RWPE2 (cell line): ENCODE data around the gene ATP1A2.

ENCODE experiments used
- ATAC-seq: fragments of 200-7000 bp; cut with Tn5 transposase; 3 replicates; pipeline ENCODE4 v1.9.1; 2021; ENCODE audit warnings: low read depth
- DNase-seq: peaks from one replicate; pipeline ENCODE4 v3.0.0-alpha.2; 2020; ENCODE audit warnings: low spot score
- H3K27ac ChIP-seq: fragments of 450-650 bp; 2 replicates; pipeline ENCODE4 v1.5.1; 2017; ENCODE audit warnings: mild to moderate bottlenecking; ENCODE audit not compliant: poor library complexity, severe bottlenecking
- H3K27me3 ChIP-seq: fragments of 250-450 bp; sonication (Bioruptor Pico); 2 replicates; pipeline ENCODE4 v1.5.1; 2021; ENCODE audit warnings: mild to moderate bottlenecking, moderate library complexity; ENCODE audit not compliant: insufficient read depth, poor library complexity, severe bottlenecking
- H3K36me3 ChIP-seq: fragments of 250-450 bp; sonication (Bioruptor Pico); 2 replicates; pipeline ENCODE4 v1.5.1; 2020; ENCODE audit warnings: low read depth, mild to moderate bottlenecking, moderate library complexity
- H3K4me1 ChIP-seq: fragments of 250-450 bp; sonication (Bioruptor Pico); 2 replicates; pipeline ENCODE4 v1.5.1; 2021; ENCODE audit warnings: mild to moderate bottlenecking, moderate library complexity; ENCODE audit not compliant: insufficient read depth, poor library complexity, severe bottlenecking
- H3K4me3 ChIP-seq: fragments of 250-450 bp; sonication (Bioruptor Pico); 2 replicates; pipeline ENCODE4 v1.5.1; 2021; ENCODE audit warnings: mild to moderate bottlenecking, moderate library complexity; ENCODE audit not compliant: severe bottlenecking
- H3K9me3 ChIP-seq: fragments of 250-450 bp; sonication (Bioruptor Pico); 2 replicates; pipeline ENCODE4 v1.5.1; 2021; ENCODE audit warnings: mild to moderate bottlenecking, moderate library complexity; ENCODE audit not compliant: severe bottlenecking
- TF ChIP-seq, protein P1 (sequence below): fragments of 450-650 bp; IDR thresholded peaks from one replicate; pipeline ENCODE4 v1.5.1; 2017; ENCODE audit warnings: mild to moderate bottlenecking, moderate library complexity; ENCODE audit not compliant: poor library complexity, severe bottlenecking

Gene ATP1A2

DNA sequence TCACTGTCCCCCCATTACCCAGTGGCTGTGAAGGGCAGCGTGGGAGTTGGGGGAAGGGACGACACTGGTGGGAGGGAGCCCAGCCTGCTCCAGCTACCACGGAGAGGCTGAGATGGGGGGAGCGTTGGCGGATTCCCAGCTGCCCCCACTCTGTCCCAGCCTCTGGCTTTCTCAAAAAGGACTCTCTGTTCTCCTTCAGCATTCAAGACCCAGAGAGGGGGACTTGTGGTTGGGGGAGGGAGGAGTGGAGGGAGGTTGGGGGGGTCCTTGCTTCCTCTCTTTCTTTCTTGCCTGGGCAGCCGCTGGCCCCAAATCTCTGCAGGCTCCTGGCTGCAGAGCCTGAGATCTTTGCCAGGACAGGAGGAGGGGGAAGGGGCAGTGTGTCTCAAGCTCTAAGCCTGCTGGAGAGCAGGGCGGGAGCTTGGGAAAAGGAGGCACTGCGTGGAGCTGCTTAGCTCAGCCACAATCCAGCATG is 2.2 kb downstream of the ATP1A2 start:
- TF ChIP-seq, protein P1, sequence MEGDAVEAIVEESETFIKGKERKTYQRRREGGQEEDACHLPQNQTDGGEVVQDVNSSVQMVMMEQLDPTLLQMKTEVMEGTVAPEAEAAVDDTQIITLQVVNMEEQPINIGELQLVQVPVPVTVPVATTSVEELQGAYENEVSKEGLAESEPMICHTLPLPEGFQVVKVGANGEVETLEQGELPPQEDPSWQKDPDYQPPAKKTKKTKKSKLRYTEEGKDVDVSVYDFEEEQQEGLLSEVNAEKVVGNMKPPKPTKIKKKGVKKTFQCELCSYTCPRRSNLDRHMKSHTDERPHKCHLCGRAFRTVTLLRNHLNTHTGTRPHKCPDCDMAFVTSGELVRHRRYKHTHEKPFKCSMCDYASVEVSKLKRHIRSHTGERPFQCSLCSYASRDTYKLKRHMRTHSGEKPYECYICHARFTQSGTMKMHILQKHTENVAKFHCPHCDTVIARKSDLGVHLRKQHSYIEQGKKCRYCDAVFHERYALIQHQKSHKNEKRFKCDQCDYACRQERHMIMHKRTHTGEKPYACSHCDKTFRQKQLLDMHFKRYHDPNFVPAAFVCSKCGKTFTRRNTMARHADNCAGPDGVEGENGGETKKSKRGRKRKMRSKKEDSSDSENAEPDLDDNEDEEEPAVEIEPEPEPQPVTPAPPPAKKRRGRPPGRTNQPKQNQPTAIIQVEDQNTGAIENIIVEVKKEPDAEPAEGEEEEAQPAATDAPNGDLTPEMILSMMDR: no peak
- ATAC-seq (no peak), DNase-seq (no peak)
- Histone ChIP-seq H3K4me1 (no peaks in the 10 kb centered on the region), H3K9me3 (no peaks in the 10 kb centered on the region), H3K36me3 (no peaks in the 10 kb centered on the region), H3K27ac (no peak overlapping the region), H3K27me3 (no peaks in the 10 kb centered on the region), H3K4me3 (no peak overlapping the region)

DNA sequence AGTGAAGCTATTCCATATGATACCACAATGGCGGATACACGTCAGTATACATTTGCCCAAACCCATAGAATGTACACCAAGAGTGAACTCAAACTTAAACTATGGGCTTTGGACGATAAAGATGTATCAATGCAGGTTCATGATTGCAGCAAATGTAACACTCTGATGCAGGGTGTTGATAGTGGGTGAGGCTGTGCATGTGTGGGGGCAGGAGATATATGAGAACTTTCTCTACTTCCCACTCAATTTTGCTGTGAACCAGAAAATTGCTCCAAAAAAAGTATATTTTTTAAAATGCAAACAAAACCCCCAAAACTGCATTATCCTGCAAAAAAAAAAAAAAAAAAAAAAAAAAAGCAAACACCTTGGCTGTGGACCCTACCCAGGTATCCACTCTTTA is 3.4 kb downstream of the ATP1A2 start:
- no peak overlapping the region for H3K4me3 ChIP-seq
- TF ChIP-seq, protein P1: no peak
- DNase-seq: no peak
- no peak overlapping the region for H3K27ac ChIP-seq
- H3K36me3 ChIP-seq: no peaks in the 10 kb centered on the region
- no peaks in the 10 kb centered on the region for H3K9me3 ChIP-seq
- no peak for ATAC-seq
- H3K27me3 ChIP-seq: no peaks in the 10 kb centered on the region
- H3K4me1 ChIP-seq: no peaks in the 10 kb centered on the region

DNA sequence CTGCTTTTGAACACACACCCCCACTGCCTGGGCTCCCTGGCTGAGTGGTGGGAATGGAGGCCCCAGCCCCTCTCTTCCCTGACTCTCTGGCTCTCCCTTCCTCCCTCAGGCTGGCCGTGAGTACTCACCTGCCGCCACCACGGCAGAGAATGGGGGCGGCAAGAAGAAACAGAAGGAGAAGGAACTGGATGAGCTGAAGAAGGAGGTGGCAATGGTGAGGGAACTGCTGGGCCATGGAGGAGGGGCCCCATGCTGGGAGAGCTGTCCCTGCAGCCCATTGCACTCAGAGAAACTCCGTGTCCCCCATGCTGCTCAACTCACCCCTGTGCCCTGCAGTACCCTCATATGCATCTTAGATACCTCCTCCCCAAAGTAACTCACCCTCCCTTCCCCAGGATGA is 5.2 kb downstream of the ATP1A2 start:
- H3K9me3 ChIP-seq: no peaks in the 10 kb centered on the region
- H3K36me3 ChIP-seq: no peaks in the 10 kb centered on the region
- H3K4me1 ChIP-seq: peaks cover 10% of the 10 kb centered on the region
- no peak overlapping the region for H3K4me3 ChIP-seq
- DNase-seq (no peak), ATAC-seq (no peak)
- TF ChIP-seq, protein P1: no peak
- H3K27ac ChIP-seq: no peak overlapping the region
- no peaks in the 10 kb centered on the region for H3K27me3 ChIP-seq

DNA sequence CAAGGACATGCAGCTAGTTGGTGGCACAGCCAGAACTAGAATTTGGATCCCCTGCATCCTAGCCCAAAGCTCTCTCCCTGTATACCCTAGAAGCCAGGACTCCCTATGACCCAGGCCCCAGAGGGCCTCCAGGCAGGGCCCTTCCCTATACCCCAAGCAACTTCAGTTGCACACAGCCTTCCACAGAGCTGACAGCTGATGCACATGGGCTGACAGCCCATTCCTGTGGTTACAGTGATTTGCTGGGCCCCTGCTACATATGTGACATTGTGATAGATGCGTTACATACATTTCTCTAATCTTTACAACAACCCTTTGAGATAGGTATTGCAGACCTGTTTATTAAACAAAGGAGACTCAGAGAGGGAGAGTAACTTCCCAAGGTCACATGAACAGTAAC is 5.8 kb downstream of the ATP1A2 start:
- TF ChIP-seq, protein P1: no peak
- Histone ChIP-seq H3K27me3 (no peaks in the 10 kb centered on the region), H3K9me3 (no peaks in the 10 kb centered on the region), H3K4me1 (peaks cover 10% of the 10 kb centered on the region), H3K4me3 (no peak overlapping the region), H3K36me3 (no peaks in the 10 kb centered on the region), H3K27ac (no peak overlapping the region)
- ATAC-seq (no peak), DNase-seq (no peak)

DNA sequence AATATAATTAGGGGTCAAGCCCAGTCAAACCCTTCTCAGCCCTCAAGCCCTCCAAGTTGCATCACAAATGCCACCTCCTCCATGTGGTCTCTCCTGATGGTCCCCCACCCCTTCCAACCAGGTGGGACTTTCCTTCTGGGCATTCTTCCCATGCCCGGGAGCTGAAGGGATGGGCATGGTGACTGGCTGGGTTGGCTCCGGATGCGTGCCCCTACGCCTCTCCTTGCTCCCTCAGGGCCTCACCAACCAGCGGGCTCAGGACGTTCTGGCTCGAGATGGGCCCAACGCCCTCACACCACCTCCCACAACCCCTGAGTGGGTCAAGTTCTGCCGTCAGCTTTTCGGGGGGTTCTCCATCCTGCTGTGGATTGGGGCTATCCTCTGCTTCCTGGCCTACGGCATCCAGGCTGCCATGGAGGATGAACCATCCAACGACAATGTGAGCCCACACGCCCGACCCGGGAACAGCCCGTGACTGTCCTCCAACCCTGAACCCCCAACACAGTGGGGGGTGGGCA is 7.5 kb downstream of the ATP1A2 start:
- TF ChIP-seq, protein P1: no peak

More for the DNA sequence above, 7.5 kb downstream of the ATP1A2 start:
- Histone ChIP-seq H3K4me3 (no peak overlapping the region), H3K4me1 (peaks cover 10% of the 10 kb centered on the region), H3K9me3 (no peaks in the 10 kb centered on the region), H3K27ac (no peak overlapping the region), H3K27me3 (no peaks in the 10 kb centered on the region), H3K36me3 (no peaks in the 10 kb centered on the region)
- DNase-seq: no peak
- no peak for ATAC-seq
